Liver (tissue), 4 donors: ENCODE data around the gene TMTC4. TPM values are rescaled to one million over a fixed set of nuclear protein-coding genes. Genes with fewer than 3 reads are reported as not detected.

Experiments used
- polyA plus RNA-seq, 2 donors: library from polyadenylated mRNA; stranded (reverse) in 1 of 2; unstranded in 1 of 2; fragments of 200-250 nt in 1 of 2; fragments of >200 nt in 1 of 2; fragmentation: Nextera tagmentation in 1 of 2; extraction: Ambion mirVana in 1 of 2; gene quantifications; one replicate each; pipeline versions ENCODE4 v1.2.1 to v1.2.3, GENCODE V29; 2013 to 2015
- total RNA-seq, 2 donors: library from RNA; depleted of rRNA; stranded (reverse); fragments of >200 nt; gene quantifications; one replicate each; pipeline ENCODE4 v1.2.3, GENCODE V29; 2014
- donor health status: healthy.
- donor health status: healthy.
- donor health status: healthy.

The TMTC4 gene
- total and polyA plus RNA-seq, 4 donors, result 7.3 to 26.4 (median 12.3) TPM

Other genes with a start within 250 kb of the TMTC4 start
- 1 to 10 TPM; 3.3 to 4.9 TPM for gene GGACT, start 86.0 kb downstream of the TMTC4 start, total RNA-seq
- 1 to 10 TPM; 2.5 to 6.3 TPM for gene GGACT, start 86.0 kb downstream of the TMTC4 start, polyA plus RNA-seq